GM08714 (cell line): ENCODE data around the gene UGT1A6.

Source experiments
- H3K4me3 ChIP-seq: fragments of 200-500 bp; sonication (Bioruptor generic); 2 replicates; pipeline ENCODE4 v1.5.1; 2014; ENCODE audit warnings: mild to moderate bottlenecking, low read length, inconsistent platforms
- ZNF274 ChIP-seq: IDR thresholded peaks from 2 replicates; pipeline ENCODE4 v1.6.1; 2012; ENCODE audit warnings: mild to moderate bottlenecking, low read depth, low read length

The UGT1A6 gene

GRCh38 chr2:233758141-233758540 lies 65.5 kb downstream of the UGT1A6 start:
- H3K4me3 ChIP-seq, result no peak overlapping the region
- no peak for TF ChIP-seq ZNF274

- TF ChIP-seq ZNF274, result no peak
Observed at GRCh38 chr2:233758849-233759248, 66.2 kb downstream of the UGT1A6 start.

GRCh38 chr2:233760043-233760442 lies 67.4 kb downstream of the UGT1A6 start, which contains the start of gene UGT1A1:
TSS of gene UGT1A1 (plus strand) at chr2:233760270. CDS start at chr2:233760288, 18 bp downstream.
- H3K4me3 ChIP-seq, result no peak within 1 kb of the TSS
- no peak for TF ChIP-seq ZNF274

More at GRCh38 chr2:233758849-233759248, 66.2 kb downstream of the UGT1A6 start:
- H3K4me3 ChIP-seq, result no peak overlapping the region

GRCh38 chr2:233761040-233761769 lies 68.5 kb downstream of the UGT1A6 start:
- no peak overlapping the region for H3K4me3 ChIP-seq
- no peak for TF ChIP-seq ZNF274

GRCh38 chr2:233764264-233764663 lies 71.6 kb downstream of the UGT1A6 start:
- H3K4me3 ChIP-seq, result no peak overlapping the region
- TF ChIP-seq ZNF274, result no peak

- TF ChIP-seq ZNF274, result no peak
- H3K4me3 ChIP-seq, result no peak overlapping the region
Observed at GRCh38 chr2:233764761-233765160, 72.1 kb downstream of the UGT1A6 start.

- H3K4me3 ChIP-seq, result no peak overlapping the region
- no peak for TF ChIP-seq ZNF274
Observed at GRCh38 chr2:233766416-233766815, 73.7 kb downstream of the UGT1A6 start.

- no peak for TF ChIP-seq ZNF274
- no peak overlapping the region for H3K4me3 ChIP-seq
Observed at GRCh38 chr2:233768076-233768475, 75.4 kb downstream of the UGT1A6 start.

- TF ChIP-seq ZNF274, result no peak
- H3K4me3 ChIP-seq, result no peak overlapping the region
Observed at GRCh38 chr2:233769260-233769659, 76.6 kb downstream of the UGT1A6 start.

- no peak overlapping the region for H3K4me3 ChIP-seq
- no peak for TF ChIP-seq ZNF274
Observed at GRCh38 chr2:233772153-233772552, 79.5 kb downstream of the UGT1A6 start.

- no peak for TF ChIP-seq ZNF274
- H3K4me3 ChIP-seq, result no peak overlapping the region
Observed at GRCh38 chr2:233772583-233772982, 79.9 kb downstream of the UGT1A6 start.

- H3K4me3 ChIP-seq, result no peak overlapping the region
- TF ChIP-seq ZNF274, result no peak
Observed at GRCh38 chr2:233773854-233774253, 81.2 kb downstream of the UGT1A6 start.

GRCh38 chr2:233775414-233775813 lies 82.7 kb downstream of the UGT1A6 start:
- TF ChIP-seq ZNF274, result no peak
- no peak overlapping the region for H3K4me3 ChIP-seq

- no peak within 1 kb of the TSS for H3K4me3 ChIP-seq
- TF ChIP-seq ZNF274, result no peak
Observed at GRCh38 chr2:233778030-233778429, 85.3 kb downstream of the UGT1A6 start, which contains the start of gene MROH2A. TSS of gene MROH2A (plus strand) at chr2:233778330. CDS start at chr2:233779359, 1,029 bp downstream.

- H3K4me3 ChIP-seq, result no peak overlapping the region
- no peak for TF ChIP-seq ZNF274
Observed at GRCh38 chr2:233779722-233780121, 87.0 kb downstream of the UGT1A6 start.

GRCh38 chr2:233780771-233781170 lies 88.1 kb downstream of the UGT1A6 start:
- no peak overlapping the region for H3K4me3 ChIP-seq
- no peak for TF ChIP-seq ZNF274

- no peak for TF ChIP-seq ZNF274
Observed at GRCh38 chr2:233789554-233789953, 96.9 kb downstream of the UGT1A6 start.

More at GRCh38 chr2:233789554-233789953, 96.9 kb downstream of the UGT1A6 start:
- H3K4me3 ChIP-seq, result no peak overlapping the region
